SK-N-SH treated with all-trans-retinoic acid at 6 μM for 48 hours (cell line): ENCODE data around the gene KIAA1328.

ENCODE experiments used
- BACH2 ChIP-seq: fragments of 250-450 bp; sonication (Bioruptor Pico); IDR thresholded peaks from 2 replicates; pipeline ENCODE4 v1.9.0; 2021; ENCODE audit warnings: mild to moderate bottlenecking, borderline replicate concordance
- CREB5 ChIP-seq: fragments of 250-450 bp; sonication (Bioruptor Pico); IDR thresholded peaks from 2 replicates; pipeline ENCODE4 v1.5.1; 2020; ENCODE audit warnings: low read depth, mild to moderate bottlenecking, moderate library complexity
- CSRNP3 ChIP-seq: fragments of 250-450 bp; sonication (Bioruptor Pico); IDR thresholded peaks from 2 replicates; pipeline ENCODE4 v1.5.1; 2021; ENCODE audit warnings: mild to moderate bottlenecking, moderate library complexity
- PATZ1 ChIP-seq: fragments of 250-450 bp; sonication (Bioruptor Pico); IDR thresholded peaks from 2 replicates; pipeline ENCODE4 v1.8.0; 2020; ENCODE audit warnings: mild to moderate bottlenecking, moderate library complexity, borderline replicate concordance
- RARB ChIP-seq: fragments of 250-450 bp; sonication (Bioruptor Pico); IDR thresholded peaks from 2 replicates; pipeline ENCODE4 v1.8.0; 2021; ENCODE audit warnings: mild to moderate bottlenecking, moderate library complexity
- ZFP3 ChIP-seq: fragments of 250-450 bp; sonication (Bioruptor Pico); IDR thresholded peaks from 2 replicates; pipeline ENCODE4 v1.5.0; 2020; ENCODE audit warnings: mild to moderate bottlenecking, moderate library complexity
- ZFP30 ChIP-seq: fragments of 450-650 bp; formaldehyde crosslinking; IDR thresholded peaks from 2 replicates; pipeline ENCODE4 v1.5.0; 2022; ENCODE audit warnings: mild to moderate bottlenecking, moderate library complexity
- ZNF565 ChIP-seq: fragments of 450-650 bp; formaldehyde crosslinking; conservative IDR thresholded peaks from 2 replicates; pipeline ENCODE4 v1.5.0; 2020; ENCODE audit warnings: low read depth, mild to moderate bottlenecking, moderate library complexity
- ZNF8 ChIP-seq: fragments of 450-650 bp; formaldehyde crosslinking; IDR thresholded peaks from 2 replicates; pipeline ENCODE4 v1.5.0; 2020; ENCODE audit warnings: mild to moderate bottlenecking, moderate library complexity

GRCh38 chr18:36893227-36893626 is 64.3 kb downstream of the KIAA1328 start:
- TF ChIP-seq PATZ1 (CRISPR knock-in tag) (no peak), CREB5 (CRISPR knock-in tag) (no peak), ZNF8 (CRISPR knock-in tag) (no peak), ZFP3 (CRISPR knock-in tag) (no peak), ZFP30 (CRISPR knock-in tag) (no peak), RARB (CRISPR knock-in tag) (no peak), CSRNP3 (CRISPR knock-in tag) (no peak), ZNF565 (CRISPR knock-in tag) (no peak), BACH2 (CRISPR knock-in tag) (no peak)
